GM12892 (cell line): Measurements from ENCODE around the gene GRK3.

Experiments
- DNase-seq: peaks from one replicate; pipeline ENCODE4 v3.0.0; 2011; ENCODE audit not compliant: insufficient read length
- FAIRE-seq: peaks from 2 replicates; lab custom pipeline; 2011; peaks lifted over from hg19 to GRCh38; lab: Jason Lieb, UNC
- POLR2A ChIP-seq: IDR thresholded peaks from 2 replicates; pipeline ENCODE4 v1.6.1; 2011; ENCODE audit warnings: low read depth, low read length, control low read depth
- POLR2AphosphoS5 ChIP-seq: IDR thresholded peaks from 2 replicates; pipeline ENCODE4 v1.6.1; 2011; ENCODE audit warnings: low read depth, low read length, control low read depth
- TAF1 ChIP-seq: IDR thresholded peaks from 2 replicates; pipeline ENCODE4 v1.6.1; 2011; ENCODE audit warnings: low read depth, mild to moderate bottlenecking, control low read depth, low read length, borderline replicate concordance

The GRK3 gene

DNA sequence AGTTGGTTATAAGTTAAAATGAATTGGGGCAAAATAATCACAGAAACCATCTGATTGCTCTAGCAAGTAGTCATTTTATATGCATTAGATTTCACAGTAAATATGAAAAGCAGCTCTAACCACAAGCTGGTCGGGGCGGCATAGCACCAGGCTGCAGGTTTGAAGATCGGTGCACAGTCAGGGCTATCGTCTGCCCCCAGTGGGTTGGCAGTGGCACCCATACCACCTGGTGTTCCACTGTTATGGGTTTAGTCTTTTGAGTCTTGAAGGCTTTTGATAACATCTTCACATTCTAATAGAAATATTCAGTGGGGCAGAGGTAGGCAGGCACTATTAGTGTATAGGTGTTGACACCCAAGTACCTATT, 62.1 kb downstream of the GRK3 start:
- TF ChIP-seq POLR2A, result no peak
- TF ChIP-seq POLR2AphosphoS5, result no peak
- TF ChIP-seq TAF1, result no peak
- peak; percentile 5 for FAIRE-seq
- DNase-seq, result no peak

DNA sequence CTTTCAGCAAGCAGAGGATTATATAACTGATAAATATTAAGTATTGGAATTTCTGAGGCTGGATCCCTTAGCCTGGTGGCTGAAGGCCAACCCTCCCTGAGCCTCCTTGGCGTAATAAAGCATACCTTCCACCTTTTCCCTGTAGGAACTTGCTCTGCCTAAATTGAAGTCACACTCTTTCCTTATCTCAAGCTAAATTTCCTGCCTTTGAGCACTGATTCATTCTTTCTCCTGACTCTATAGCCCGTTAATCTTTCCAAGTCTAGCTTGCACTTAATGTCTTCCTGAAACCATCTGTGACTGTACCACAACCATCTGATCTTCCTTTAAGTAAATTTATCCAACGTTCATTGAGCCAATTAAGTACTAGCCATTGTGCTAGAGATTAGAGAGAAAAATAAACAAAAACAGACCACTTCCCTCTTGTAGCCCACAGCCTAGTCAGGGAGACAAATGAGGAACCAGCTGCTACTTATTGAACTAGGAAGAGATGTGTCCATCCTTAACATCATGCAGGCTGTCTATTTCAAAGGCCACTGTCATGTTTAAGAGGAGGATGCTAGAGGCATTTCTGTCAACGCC, 62.9 kb downstream of the GRK3 start:
- FAIRE-seq (no peak), DNase-seq (no peak)
- no peak for TF ChIP-seq POLR2A
- no peak for TF ChIP-seq POLR2AphosphoS5
- no peak for TF ChIP-seq TAF1

DNA sequence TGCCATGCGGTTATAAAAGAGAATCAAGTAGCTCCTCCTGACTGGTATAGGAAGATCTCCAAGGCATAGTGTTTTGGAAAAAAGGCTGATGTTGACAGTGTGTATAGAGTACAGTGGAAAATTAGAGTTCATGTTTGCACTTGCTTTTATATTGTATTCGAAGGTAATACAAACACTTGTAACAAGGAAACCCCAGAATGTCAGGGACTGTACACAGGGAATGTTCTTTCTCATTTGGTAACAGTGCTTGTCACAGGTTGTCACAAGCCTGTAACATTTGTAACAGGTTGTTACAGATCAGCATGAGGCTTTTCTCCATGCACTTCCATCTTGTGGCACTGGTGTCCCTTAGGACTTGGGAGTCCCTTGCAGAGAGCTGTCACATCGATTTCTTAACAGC, 64.0 kb downstream of the GRK3 start:
- no peak for TF ChIP-seq TAF1
- TF ChIP-seq POLR2A, result no peak
- no peak for TF ChIP-seq POLR2AphosphoS5
- DNase-seq (no peak), FAIRE-seq (peak; percentile 71)

DNA sequence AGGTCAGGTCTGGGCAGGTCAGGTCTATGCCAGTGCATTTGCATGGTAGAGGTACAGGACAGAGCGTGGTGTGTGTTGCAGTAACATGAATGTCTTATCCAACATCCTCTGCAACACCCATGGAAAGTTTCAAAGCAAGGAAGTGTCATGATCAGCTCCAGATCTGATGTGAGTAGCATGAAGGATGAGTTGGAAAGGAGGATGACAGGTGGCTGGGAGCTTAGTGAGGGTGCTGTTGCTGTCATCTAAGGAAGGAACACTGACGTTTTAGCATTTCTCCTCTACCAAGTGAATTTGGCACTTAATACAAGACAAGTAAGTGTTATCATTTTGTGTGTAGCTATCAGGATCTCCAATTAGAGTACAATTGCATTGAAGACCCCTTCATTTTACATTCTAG, 65.1 kb downstream of the GRK3 start:
- no peak for TF ChIP-seq POLR2A
- no peak for TF ChIP-seq POLR2AphosphoS5
- no peak for TF ChIP-seq TAF1
- DNase-seq (no peak), FAIRE-seq (no peak)

DNA sequence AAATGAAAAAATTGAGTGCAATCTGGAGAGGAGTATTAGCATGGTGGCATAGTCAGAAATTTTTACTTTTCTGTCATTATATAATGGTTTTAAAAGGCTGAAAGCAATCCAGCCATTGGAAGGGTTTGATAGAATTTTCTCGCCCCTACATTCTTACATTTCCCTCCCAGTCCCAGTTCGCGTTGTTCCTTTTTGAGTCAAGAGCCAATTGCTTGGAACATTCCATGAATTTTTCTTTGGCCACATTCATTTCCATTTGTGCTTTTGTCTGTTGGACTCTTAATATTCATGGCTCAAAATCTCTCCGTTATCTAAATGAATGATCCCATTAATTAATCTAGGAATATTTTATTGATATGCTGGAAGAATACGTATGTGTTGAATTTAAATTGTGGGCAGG, 66.0 kb downstream of the GRK3 start:
- DNase-seq (no peak), FAIRE-seq (no peak)
- no peak for TF ChIP-seq POLR2A
- TF ChIP-seq POLR2AphosphoS5, result no peak
- no peak for TF ChIP-seq TAF1

DNA sequence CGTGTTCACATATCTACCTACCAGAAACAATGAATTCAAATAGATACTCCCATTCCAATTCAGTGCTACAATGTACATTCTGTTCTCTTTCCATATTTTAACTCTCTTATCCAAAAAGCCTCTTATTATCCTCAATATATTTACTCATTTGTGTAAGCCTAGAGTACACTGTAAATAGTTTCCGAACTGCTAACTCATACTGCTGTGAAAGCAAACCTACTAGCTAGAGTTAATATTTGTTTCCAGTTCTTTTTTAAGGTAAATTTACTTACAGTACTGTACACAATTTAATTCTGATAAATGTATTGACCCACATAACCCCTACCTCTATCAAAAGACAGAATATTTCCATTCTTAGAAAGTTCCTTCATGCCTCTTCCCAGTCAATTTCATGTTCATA, 71.8 kb downstream of the GRK3 start:
- no peak for FAIRE-seq
- TF ChIP-seq TAF1, result no peak
- TF ChIP-seq POLR2A, result no peak
- TF ChIP-seq POLR2AphosphoS5, result no peak
- no peak for DNase-seq

DNA sequence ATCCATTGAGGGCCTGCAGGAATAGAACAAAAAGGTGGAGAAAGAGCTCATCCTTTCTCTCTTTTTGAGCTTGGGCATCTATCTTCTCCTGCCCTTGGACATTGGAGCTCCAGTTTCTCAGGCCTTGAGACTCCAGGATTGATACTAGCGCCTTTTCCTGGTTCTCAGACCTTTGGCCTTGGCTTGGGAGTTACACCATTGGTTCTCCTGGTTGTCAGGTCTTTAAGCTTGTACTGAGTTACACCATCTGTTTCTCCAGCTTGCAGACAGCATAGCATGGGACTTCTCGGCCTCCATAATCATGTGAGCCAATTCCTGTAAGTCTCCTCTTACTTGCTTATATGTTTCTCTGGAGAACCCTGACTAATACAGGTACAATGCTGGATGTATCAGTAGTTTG, 72.6 kb downstream of the GRK3 start:
- TF ChIP-seq POLR2A (no peak), POLR2AphosphoS5 (no peak), TAF1 (no peak)
- no peak for DNase-seq
- no peak for FAIRE-seq

DNA sequence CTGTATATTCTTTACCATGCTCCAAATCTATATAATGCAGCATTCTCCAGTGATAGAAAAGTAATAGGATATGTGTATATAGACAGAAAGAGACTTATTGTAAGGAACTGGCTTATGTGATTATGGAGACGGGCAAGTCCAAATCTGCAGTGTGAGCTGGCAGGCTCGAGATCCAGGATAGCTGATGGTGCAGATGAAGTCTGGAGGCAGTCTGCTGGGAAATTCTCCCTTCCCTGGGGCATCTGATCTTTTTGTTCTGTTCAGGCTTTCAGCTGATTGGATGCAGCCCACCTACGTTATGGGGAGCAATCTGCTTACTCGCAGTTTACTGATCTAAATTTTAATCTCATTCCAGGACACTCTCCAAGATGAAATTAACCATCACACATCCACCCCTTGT, 73.2 kb downstream of the GRK3 start:
- DNase-seq, result no peak
- TF ChIP-seq TAF1 (no peak), POLR2AphosphoS5 (no peak), POLR2A (no peak)
- FAIRE-seq, result no peak

DNA sequence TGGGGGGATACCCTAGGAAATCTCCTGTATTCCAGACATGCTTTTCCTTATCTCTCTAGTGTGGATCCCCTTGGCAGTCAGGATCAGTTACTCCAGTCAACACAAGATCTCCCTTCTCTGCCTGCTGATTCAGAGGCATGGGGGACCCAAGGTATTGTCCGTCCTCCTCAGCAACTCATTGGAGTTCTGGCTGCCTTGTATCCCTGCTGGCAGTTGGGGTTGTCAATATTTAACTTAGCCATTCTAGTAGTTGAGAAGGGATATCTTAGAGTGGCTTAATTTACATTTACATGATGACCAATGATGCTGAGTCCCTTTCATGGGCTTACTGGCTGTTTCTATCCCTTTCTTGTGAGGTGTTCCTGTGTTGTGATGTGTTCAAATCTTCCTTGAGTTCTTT, 74.2 kb downstream of the GRK3 start:
- TF ChIP-seq POLR2A (no peak), POLR2AphosphoS5 (no peak), TAF1 (no peak)
- DNase-seq, result no peak
- no peak for FAIRE-seq

DNA sequence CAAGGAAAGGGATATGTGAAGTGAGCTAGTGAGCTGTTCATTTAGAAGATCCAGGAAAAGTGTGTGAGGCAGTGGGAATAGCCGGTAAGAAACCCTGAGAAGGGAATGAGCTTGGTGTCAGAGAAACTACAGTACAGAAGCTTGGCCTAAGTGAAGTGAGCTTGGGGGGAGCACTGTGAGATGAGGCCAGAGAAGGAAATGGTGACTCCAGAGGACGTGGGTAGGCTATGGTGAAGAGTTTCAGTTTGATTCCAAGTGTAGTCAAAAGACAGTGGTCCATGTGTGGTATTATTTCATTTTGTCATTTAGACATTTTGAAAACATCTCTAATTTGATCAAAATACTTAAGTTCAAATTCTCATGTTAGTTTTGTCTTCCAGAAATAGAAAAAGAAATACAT, 77.2 kb downstream of the GRK3 start:
- TF ChIP-seq POLR2A (no peak), TAF1 (no peak), POLR2AphosphoS5 (no peak)
- no peak for DNase-seq
- no peak for FAIRE-seq

DNA sequence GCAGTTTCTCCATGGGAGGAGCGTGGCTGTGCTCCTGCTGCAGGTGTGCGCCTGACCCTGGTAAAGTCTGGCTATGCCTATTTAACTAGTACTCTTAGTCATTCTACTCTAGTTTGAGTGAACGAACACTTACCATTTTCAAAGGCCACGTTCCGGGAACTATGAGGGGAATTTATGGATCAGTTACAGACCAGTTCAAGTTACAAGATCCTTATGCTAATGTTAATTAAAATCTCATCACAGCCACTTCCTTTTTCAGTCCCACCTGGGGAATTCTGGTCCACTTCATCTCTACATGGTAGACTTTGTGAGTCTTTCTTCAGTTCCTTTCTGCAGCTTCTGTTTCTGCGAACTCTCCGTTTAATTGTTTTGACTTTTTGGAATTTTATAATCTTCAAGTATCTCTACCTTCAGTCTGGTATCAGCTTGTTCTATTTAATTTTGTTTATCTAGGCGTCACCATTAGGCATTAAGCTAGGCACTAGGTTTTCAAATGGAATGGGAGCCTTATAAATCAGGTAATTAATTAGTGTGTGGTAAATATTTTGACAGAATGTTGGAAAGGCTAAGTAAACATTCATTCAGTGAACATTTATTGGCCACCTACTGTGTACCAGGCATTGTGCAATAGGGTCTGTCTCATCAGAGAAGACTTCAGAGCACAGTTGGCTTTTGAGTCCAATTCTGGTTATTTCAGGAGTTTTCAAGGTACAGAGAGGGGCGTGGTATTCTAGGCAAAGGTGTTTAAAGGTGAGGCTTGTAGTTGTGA, 78.9 kb downstream of the GRK3 start:
- DNase-seq (no peak), FAIRE-seq (peak; percentile 62)
- TF ChIP-seq POLR2A, result no peak
- no peak for TF ChIP-seq POLR2AphosphoS5
- no peak for TF ChIP-seq TAF1

DNA sequence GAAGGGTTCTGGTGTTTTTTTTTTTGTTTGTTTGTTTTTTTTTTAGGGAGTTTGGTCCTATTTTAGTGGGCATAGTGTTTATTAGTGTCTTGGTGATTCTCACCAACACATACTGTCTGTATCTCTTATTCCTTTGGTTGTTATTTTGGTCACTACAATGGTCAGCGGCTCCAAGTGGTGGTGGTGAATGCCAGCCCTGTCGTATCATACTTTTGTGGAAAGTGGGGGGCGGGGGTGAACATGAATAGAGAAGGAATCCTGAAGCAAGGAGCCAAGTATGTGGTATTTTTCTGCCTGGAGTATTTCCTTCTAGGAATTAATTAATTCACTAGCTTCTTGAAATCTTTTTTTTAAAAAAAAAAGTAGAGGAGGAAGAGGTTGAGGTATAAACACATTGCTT, 79.6 kb downstream of the GRK3 start:
- no peak for FAIRE-seq
- DNase-seq, result no peak
- TF ChIP-seq POLR2AphosphoS5 (no peak), POLR2A (no peak), TAF1 (no peak)

DNA sequence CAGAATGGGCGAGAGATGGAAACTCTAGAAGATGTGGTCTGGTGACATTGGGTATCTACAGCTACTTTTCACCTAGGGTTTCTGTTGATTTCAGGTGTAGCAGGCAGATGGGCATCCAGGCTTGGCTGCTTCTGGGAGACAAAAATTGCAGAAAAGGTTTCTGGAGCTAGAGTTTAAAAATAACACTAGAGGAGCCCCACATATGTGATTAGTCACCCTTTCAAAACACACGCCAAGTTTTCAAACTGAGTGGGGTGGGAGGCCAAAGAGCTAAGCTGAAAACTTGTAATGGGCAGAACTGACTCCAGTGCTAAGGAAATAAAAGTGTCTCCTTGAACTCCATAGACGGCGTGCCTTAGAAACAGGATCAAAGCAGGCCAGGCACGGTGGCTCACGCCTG, 80.8 kb downstream of the GRK3 start:
- TF ChIP-seq TAF1 (no peak), POLR2A (no peak), POLR2AphosphoS5 (no peak)
- FAIRE-seq (no peak), DNase-seq (no peak)

DNA sequence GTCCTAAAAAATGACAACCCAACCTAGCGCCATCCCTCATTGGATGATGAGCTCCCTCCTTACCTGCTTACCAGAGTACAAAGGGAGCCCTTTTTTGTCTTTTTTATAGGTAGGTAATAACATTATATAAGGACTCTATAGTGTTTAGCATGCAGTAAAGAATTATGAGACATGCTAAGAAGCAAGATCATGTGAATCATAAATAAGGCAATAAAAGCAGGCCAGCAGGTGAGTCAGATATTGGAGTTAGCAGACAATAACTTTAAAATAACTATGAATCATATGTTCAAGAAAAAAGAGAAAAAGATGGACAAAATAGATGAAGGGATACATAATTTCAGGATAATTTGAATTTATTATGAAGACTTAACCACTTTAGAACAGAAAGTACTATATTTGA, 81.5 kb downstream of the GRK3 start:
- DNase-seq (no peak), FAIRE-seq (no peak)
- TF ChIP-seq POLR2A (no peak), TAF1 (no peak), POLR2AphosphoS5 (no peak)
